HAP-1 (cell line): ENCODE data around the gene LTBP2.

Source experiments
- DNase-seq, 2 experiments: peaks; one replicate each; pipeline ENCODE4 v3.0.0-alpha.2; 2016 to 2020; ENCODE audit warnings: low spot score in 2 of 2
- H3K27me3 ChIP-seq: fragments of 250-450 bp; sonication (Bioruptor Pico); 2 replicates; pipeline ENCODE4 v1.5.1; 2020; ENCODE audit warnings: low read depth, mild to moderate bottlenecking, moderate library complexity
- H3K36me3 ChIP-seq: fragments of 250-450 bp; sonication (Bioruptor Pico); replicated peaks from 2 replicates; pipeline ENCODE4 v1.5.1; 2020; ENCODE audit warnings: mild to moderate bottlenecking
- H3K4me1 ChIP-seq: fragments of 250-450 bp; sonication (Bioruptor Pico); 2 replicates; pipeline ENCODE4 v1.5.1; 2020; ENCODE audit warnings: mild to moderate bottlenecking
- H3K4me3 ChIP-seq: fragments of 250-450 bp; sonication (Bioruptor Pico); 2 replicates; pipeline ENCODE4 v1.5.1; 2020; ENCODE audit warnings: mild to moderate bottlenecking, moderate library complexity
- H3K9me3 ChIP-seq: fragments of 250-450 bp; sonication (Bioruptor Pico); 2 replicates; pipeline ENCODE4 v1.5.1; 2020; ENCODE audit warnings: mild to moderate bottlenecking, moderate library complexity
- in situ Hi-C: fragments of 300-500 bp; cut with MboI; formaldehyde crosslinking; loops from 3 replicates; pipeline ENCODE4 v1.14.3; 2020; ENCODE audit warnings: low sequenced_read_pairs, inconsistent platforms, mixed read lengths

The LTBP2 gene

GRCh38 chr14:74488786-74489397 is 123.1 kb downstream of the LTBP2 start:
- DNase-seq: no peak
- H3K4me1 ChIP-seq: peaks cover 4% of the 10 kb centered on the region; the same call in 1 of the 2 replicates
- in situ Hi-C loops: no loop called here

DNA sequence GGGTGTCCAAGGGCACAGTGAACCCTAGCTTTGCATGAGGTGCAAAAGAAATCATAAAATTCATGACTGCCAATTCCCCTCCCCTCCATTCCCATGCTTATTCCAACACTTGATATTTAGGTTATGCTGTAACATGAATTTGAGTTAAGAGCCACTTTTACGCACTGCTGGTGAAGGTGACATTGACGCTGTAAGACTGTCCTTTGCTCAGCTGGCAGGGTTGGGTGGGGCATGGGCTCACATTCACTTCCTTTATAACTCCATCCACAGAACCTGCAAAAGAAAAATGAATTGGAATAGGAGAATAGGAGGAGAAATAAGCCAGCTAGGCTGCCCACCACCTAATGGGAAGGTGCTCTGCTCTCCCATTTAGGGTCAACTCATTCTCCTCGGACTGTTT is 125.9 kb downstream of the LTBP2 start:
- Histone ChIP-seq H3K27me3 (no peaks in the 10 kb centered on the region), H3K36me3 (peaks cover 20% of the 10 kb centered on the region), H3K4me1 (no peaks in the 10 kb centered on the region), H3K9me3 (no peaks in the 10 kb centered on the region), H3K4me3 (no peak overlapping the region)
- in situ Hi-C loops: no loop called here
- no peak for DNase-seq

More at GRCh38 chr14:74488786-74489397, 123.1 kb downstream of the LTBP2 start:
- H3K36me3 ChIP-seq: peaks cover 12% of the 10 kb centered on the region
- no peak overlapping the region for H3K4me3 ChIP-seq
- no peaks in the 10 kb centered on the region for H3K9me3 ChIP-seq
- no peaks in the 10 kb centered on the region for H3K27me3 ChIP-seq

DNA sequence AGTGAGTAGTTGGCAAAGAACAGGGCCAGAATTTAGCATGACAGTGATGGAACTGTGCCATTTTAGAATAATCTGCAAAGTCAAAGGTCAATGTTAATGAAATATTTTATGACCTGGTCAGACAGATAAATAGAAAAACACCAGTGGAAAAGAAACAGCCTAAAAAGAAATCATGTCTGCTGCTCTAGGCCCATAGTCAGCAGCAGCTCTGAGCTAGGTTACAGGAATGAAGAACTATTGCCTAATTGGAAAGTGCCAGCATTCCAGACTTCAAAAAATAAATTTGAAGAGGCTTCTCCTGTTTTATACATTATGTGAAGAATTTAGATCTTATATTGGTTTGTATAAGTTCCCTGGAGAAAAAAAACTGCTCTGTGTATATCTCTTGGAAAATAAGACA is 128.7 kb downstream of the LTBP2 start:
- H3K36me3 ChIP-seq: peaks cover 42% of the 10 kb centered on the region
- no peaks in the 10 kb centered on the region for H3K4me1 ChIP-seq
- H3K27me3 ChIP-seq: no peaks in the 10 kb centered on the region
- no peaks in the 10 kb centered on the region for H3K9me3 ChIP-seq
- no peak for DNase-seq
- H3K4me3 ChIP-seq: no peak overlapping the region
- in situ Hi-C loops: no loop called here

DNA sequence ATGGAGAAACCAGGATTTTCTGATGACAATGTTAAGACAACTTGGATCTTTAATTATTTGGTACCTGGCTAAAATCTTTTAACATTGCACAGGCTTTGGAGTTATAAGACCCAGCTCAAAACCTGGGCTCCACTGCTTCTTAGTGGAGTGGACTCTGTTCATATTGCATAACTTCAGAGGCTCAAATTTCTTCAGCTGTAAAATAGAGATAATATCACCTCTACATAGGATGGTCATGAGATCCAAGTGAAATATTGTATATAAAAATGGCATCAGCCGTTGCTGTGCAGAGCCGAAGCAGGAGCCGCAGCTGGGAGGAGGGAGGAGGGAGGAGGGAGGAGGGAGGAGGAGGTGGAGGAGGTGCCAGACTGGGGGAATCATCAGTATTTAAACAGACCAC is 129.5 kb downstream of the LTBP2 start:
- Histone ChIP-seq H3K27me3 (no peaks in the 10 kb centered on the region), H3K4me1 (no peaks in the 10 kb centered on the region), H3K36me3 (peaks cover 43% of the 10 kb centered on the region), H3K9me3 (no peaks in the 10 kb centered on the region), H3K4me3 (no peak overlapping the region)
- in situ Hi-C loops: no loop called here
- DNase-seq: no peak

GRCh38 chr14:74480046-74480445 is 132.0 kb downstream of the LTBP2 start:
- H3K27me3 ChIP-seq: no peaks in the 10 kb centered on the region
- H3K4me1 ChIP-seq: no peaks in the 10 kb centered on the region
- H3K9me3 ChIP-seq: no peaks in the 10 kb centered on the region
- H3K4me3 ChIP-seq: no peak overlapping the region
- DNase-seq: no peak
- peaks cover 38% of the 10 kb centered on the region for H3K36me3 ChIP-seq
- in situ Hi-C loops: no loop called here

DNA sequence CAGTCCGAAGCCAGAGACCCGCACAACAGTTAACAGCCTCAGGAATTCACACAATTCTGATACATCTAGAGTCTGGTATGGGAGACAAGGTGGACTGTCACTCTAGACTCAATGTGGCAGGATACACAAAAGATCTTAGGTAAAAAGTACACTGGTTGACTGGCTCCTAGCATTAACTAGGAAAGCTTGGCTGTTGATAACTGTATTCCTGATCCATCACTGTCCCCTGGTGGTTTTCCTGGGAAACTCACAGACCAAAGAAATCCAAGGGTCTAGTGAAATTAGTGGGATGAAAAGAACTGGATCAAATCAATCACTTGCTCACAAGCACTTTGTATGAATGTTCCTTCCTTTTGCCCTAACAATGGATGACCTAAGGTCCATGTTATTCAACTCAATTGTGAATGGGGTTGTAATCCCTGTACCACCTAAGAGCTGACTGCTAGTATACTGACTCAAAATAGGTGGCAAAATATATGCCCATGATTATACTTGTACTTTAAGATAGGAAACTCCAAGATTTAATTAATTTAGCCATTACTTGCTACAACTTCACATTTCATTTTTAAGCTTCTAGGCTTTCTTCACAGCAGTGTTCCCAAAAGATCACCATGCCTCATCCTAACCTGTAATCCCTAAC is 132.9 kb downstream of the LTBP2 start:
- no peaks in the 10 kb centered on the region for H3K9me3 ChIP-seq
- in situ Hi-C loops: no loop called here
- H3K36me3 ChIP-seq: peaks cover 36% of the 10 kb centered on the region
- DNase-seq: peak; percentile 24 to 29
- no peak overlapping the region for H3K4me3 ChIP-seq
- no peaks in the 10 kb centered on the region for H3K27me3 ChIP-seq
- H3K4me1 ChIP-seq: no peaks in the 10 kb centered on the region

GRCh38 chr14:74476607-74477006 is 135.4 kb downstream of the LTBP2 start:
- in situ Hi-C loops: no loop called here
- no peak overlapping the region for H3K4me3 ChIP-seq
- H3K4me1 ChIP-seq: no peaks in the 10 kb centered on the region
- no peaks in the 10 kb centered on the region for H3K9me3 ChIP-seq
- no peaks in the 10 kb centered on the region for H3K27me3 ChIP-seq
- peaks cover 23% of the 10 kb centered on the region for H3K36me3 ChIP-seq
- DNase-seq: no peak

DNA sequence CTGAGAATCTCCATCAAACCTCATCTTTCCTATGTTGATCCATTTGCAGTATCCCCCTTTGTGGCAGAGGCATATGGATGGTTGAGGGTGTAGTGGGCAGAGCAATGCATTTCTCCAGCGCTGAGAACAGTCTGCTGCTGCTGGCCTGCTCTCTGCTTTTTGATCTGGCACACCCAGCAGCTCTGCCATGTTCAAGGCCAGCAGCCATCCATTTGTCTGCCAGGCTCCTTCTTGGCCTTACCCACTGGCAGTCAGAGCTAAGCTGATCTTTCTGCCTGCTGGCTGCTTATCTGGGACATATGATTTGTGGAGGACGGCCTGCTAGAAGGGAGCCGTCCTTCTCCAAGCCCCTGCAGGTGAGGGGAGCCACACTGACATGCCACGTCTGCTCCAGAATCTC is 135.9 kb downstream of the LTBP2 start:
- no peak overlapping the region for H3K4me3 ChIP-seq
- no peak for DNase-seq
- no peaks in the 10 kb centered on the region for H3K4me1 ChIP-seq
- in situ Hi-C loops: no loop called here
- no peaks in the 10 kb centered on the region for H3K27me3 ChIP-seq
- H3K36me3 ChIP-seq: peaks cover 23% of the 10 kb centered on the region
- H3K9me3 ChIP-seq: no peaks in the 10 kb centered on the region

GRCh38 chr14:74475678-74476077 is 136.4 kb downstream of the LTBP2 start:
- Histone ChIP-seq H3K9me3 (no peaks in the 10 kb centered on the region), H3K27me3 (no peaks in the 10 kb centered on the region), H3K36me3 (peaks cover 20% of the 10 kb centered on the region), H3K4me3 (no peak overlapping the region), H3K4me1 (no peaks in the 10 kb centered on the region)
- DNase-seq: no peak
- in situ Hi-C loops: no loop called here

- DNase-seq: no peak
- in situ Hi-C loops: no loop called here
- H3K4me3 ChIP-seq: no peak overlapping the region
These were observed 137.7 kb downstream of the LTBP2 start for GRCh38 chr14:74474376-74474775.

GRCh38 chr14:74472601-74473000 is 139.4 kb downstream of the LTBP2 start:
- no peak for DNase-seq
- H3K36me3 ChIP-seq: no peaks in the 10 kb centered on the region; the same call in 1 of the 2 replicates
- in situ Hi-C loops: no loop called here
- no peaks in the 10 kb centered on the region for H3K4me1 ChIP-seq
- no peaks in the 10 kb centered on the region for H3K9me3 ChIP-seq
- no peak overlapping the region for H3K4me3 ChIP-seq
- no peaks in the 10 kb centered on the region for H3K27me3 ChIP-seq

More at GRCh38 chr14:74474376-74474775, 137.7 kb downstream of the LTBP2 start:
- Histone ChIP-seq H3K4me1 (no peaks in the 10 kb centered on the region), H3K27me3 (no peaks in the 10 kb centered on the region), H3K36me3 (peaks cover 11% of the 10 kb centered on the region), H3K9me3 (no peaks in the 10 kb centered on the region)

DNA sequence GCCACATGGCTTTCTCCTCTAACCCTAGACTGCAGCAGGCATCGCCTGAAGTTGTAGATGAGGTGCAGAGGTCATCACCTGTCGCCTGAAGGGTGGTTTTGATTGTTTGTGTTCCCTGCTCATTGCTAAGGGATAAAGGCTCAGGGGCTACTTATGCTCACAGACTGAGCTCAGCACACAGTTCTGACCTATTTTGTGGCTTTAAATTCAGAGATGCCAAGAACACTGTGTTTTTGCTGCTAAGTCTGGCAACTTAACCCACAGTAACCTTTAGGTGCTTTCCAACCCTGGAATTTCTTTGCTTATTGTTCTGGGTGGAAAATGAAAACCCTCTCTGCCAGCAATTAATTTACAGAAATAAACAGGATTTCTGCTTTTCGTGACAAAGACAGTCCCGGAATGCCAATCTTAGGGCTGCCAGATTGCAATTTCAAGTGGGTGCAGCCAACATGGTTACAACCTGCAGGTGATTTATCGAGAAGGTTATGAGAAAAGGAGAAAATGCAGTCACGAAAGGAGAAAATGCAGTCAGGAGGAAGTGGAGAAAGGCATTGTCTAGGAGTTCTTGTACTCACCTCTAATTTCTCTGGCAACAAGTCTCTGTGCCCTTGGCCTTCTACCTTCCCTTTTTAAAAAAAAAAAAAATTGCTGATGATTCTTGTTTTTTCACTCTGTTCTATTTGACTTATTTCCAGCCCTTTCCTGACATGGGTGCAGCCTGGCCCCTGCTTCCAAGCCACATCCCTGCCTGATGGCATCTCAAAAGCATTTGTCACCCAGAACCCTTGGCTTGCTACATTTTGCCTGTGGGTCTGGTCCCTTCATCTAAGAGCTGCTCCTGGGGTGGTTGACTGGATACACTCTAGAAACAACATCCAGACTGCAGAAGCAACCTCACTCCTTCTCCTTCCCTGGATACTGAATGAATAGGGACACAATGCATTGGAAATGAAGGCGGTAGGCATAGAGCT is 142.2 kb downstream of the LTBP2 start:
- in situ Hi-C loops: loop anchor here (5.0 kb wide), 1 partner anchor 113 kb away; no protein-coding TSS in a partner anchor

GRCh38 chr14:74468513-74468912 is 143.5 kb downstream of the LTBP2 start:
- H3K27me3 ChIP-seq: peaks cover 6% of the 10 kb centered on the region; the same call in 1 of the 2 replicates
- DNase-seq: no peak
- in situ Hi-C loops: loop anchor here (5.0 kb wide), 1 partner anchor 111 kb away; no protein-coding TSS in a partner anchor
- no peaks in the 10 kb centered on the region for H3K36me3 ChIP-seq
- H3K4me1 ChIP-seq: no peaks in the 10 kb centered on the region
- H3K4me3 ChIP-seq: no peak overlapping the region
- H3K9me3 ChIP-seq: no peaks in the 10 kb centered on the region

More for the DNA sequence above, 142.2 kb downstream of the LTBP2 start:
- no peaks in the 10 kb centered on the region for H3K36me3 ChIP-seq
- DNase-seq: no peak
- H3K9me3 ChIP-seq: no peaks in the 10 kb centered on the region
- H3K4me3 ChIP-seq: no peak overlapping the region
- H3K4me1 ChIP-seq: no peaks in the 10 kb centered on the region
- 0 out of 2 replicates have a peak, but pooled peaks cover 5% of the 10 kb centered on the region for H3K27me3 ChIP-seq
